ENCODE measurements around the gene DSCAML1. TPM values are rescaled to one million over a fixed set of nuclear protein-coding genes. Genes with fewer than 3 reads are reported as not detected.

DSCAML1 gene
- total and polyA plus RNA-seq, 2 of the 8 experiments (the other 6 are each of a cell fraction or from before 2014, with no cell fraction given): 0.19 to 0.24 TPM

GRCh38 chr11:117669062-117669461, 128.0 kb downstream of the DSCAML1 start:
- H3K27me3 ChIP-seq (replicated peaks in 1 of 4; ENCODE audit: control insufficient read depth in 3 of 4, extremely low read depth in 1 of 4, insufficient read depth in 3 of 4, low read length in 3 of 4): no peaks in the 10 kb centered on the region; a peak in 1 of 7 replicates
- peaks cover 9 to 18% (median 14%) of the 10 kb centered on the region in 4 experiments for H3K4me1 ChIP-seq (replicated peaks in 1 of 4; ENCODE audit: control insufficient read depth in 3 of 4, insufficient read depth in 4 of 4, low read length in 3 of 4)
- no peak overlapping the region for H3K9ac ChIP-seq (replicated peaks in 1 of 4; ENCODE audit: extremely low read depth in 1 of 4, low read depth in 3 of 4, low read length in 3 of 4)
- FAIRE-seq (no peak), DNase-seq (ENCODE audit: low read depth in 1 of 2, low spot score in 2 of 2) (no peak)
- no peak overlapping the region for H3K27ac ChIP-seq (ENCODE audit: low read depth, low read length)
- no peak overlapping the region for H2BK12ac ChIP-seq (ENCODE audit: low read depth, low read length)
- H3K18ac ChIP-seq (ENCODE audit: extremely low read depth, low read length): no peak overlapping the region
- H4K8ac ChIP-seq (ENCODE audit: extremely low read depth, insufficient read depth, low read length): no peak overlapping the region
- H3K56ac ChIP-seq (replicated peaks; ENCODE audit: insufficient read length, low read depth, low read length): no peak overlapping the region
- no peak overlapping the region for H2BK15ac ChIP-seq (ENCODE audit: low read length)
- H4K20me1 ChIP-seq (replicated peaks in 1 of 2; ENCODE audit: control insufficient read depth in 1 of 2, insufficient read depth in 2 of 2, low read length in 2 of 2): peaks cover 0 to 2% of the 10 kb centered on the region in 2 experiments
- no peak overlapping the region for H2AFZ ChIP-seq (ENCODE audit: low read length)
- ChIA-PET POLR2A (ENCODE audit: partially characterized antibody) (no interaction called here), CTCF (ENCODE audit: partially characterized antibody) (interaction anchor here (0.8 to 2.4 kb wide), 4 partner anchors 10 to 47 kb away, joined by 3 to 7 read pairs (median 3); no protein-coding TSS in a partner anchor)
- H3K79me1 ChIP-seq (ENCODE audit: low read depth, low read length): no peaks in the 10 kb centered on the region
- H3K79me2 ChIP-seq (ENCODE audit: control insufficient read depth in 1 of 2, insufficient read depth in 2 of 2, low read length in 2 of 2): no peaks in the 10 kb centered on the region
- H3K36me3 ChIP-seq (ENCODE audit: control insufficient read depth in 2 of 4, insufficient read depth in 4 of 4, low read length in 3 of 4): no peaks in the 10 kb centered on the region
- H3K23me2 ChIP-seq (ENCODE audit: low read depth, low read length): no peaks in the 10 kb centered on the region
- H2AK5ac ChIP-seq (ENCODE audit: low read depth, low read length): no peak overlapping the region
- H2BK5ac ChIP-seq (ENCODE audit: low read depth, low read length): no peak overlapping the region
- H3K4ac ChIP-seq (replicated peaks; ENCODE audit: insufficient read length, low read depth, low read length): no peak overlapping the region
- H3K14ac ChIP-seq (ENCODE audit: insufficient read length): no peak overlapping the region
- H3K9me3 ChIP-seq (ENCODE audit: insufficient read depth in 2 of 2, low read depth in 1 of 2, low read length in 1 of 2): no peaks in the 10 kb centered on the region
- H4K5ac ChIP-seq (ENCODE audit: insufficient read length, low read depth, low read length): no peak overlapping the region
- TF ChIP-seq POLR2A (IDR thresholded peaks at IDR 0.05; ENCODE audit: control extremely low read depth in 1 of 2, low read depth in 2 of 2, low read length in 2 of 2) (no peak), HDAC6 (IDR thresholded peaks at IDR 0.05; ENCODE audit: low read depth, low read length) (no peak), SP2 (IDR thresholded peaks at IDR 0.05; ENCODE audit: low read length) (no peak), POU5F1 (IDR thresholded peaks at IDR 0.05; ENCODE audit: low read depth, low read length) (no peak), HDAC2 (IDR thresholded peaks at IDR 0.05; ENCODE audit: borderline replicate concordance in 1 of 2, low read depth in 2 of 2, low read length in 2 of 2) (no peak), CBX5 (IDR thresholded peaks at IDR 0.05; ENCODE audit: low read depth, low read length) (no peak), CEBPB (IDR thresholded peaks at IDR 0.05; ENCODE audit: low read depth, low read length) (no peak), GABPA (IDR thresholded peaks at IDR 0.05; ENCODE audit: borderline replicate concordance, insufficient read depth, low read length) (no peak), TAF7 (optimal IDR thresholded peaks at IDR 0.05; ENCODE audit: borderline replicate concordance, low read depth, low read length) (no peak), CREB1 (IDR thresholded peaks at IDR 0.05) (no peak), USF2 (IDR thresholded peaks at IDR 0.05; ENCODE audit: low read length) (no peak)
- no peak overlapping the region for H2BK20ac ChIP-seq (ENCODE audit: low read length)
- no peak overlapping the region for H3K4me2 ChIP-seq (ENCODE audit: insufficient read depth in 1 of 2, low read depth in 2 of 2, low read length in 2 of 2)
- WGBS, 2 experiments (ENCODE audit: extremely low coverage in 1 of 2, insufficient coverage in 1 of 2, insufficient read length in 1 of 2, insufficient replicate concordance in 2 of 2, low coverage in 1 of 2, low lambda C conversion rate in 2 of 2, missing lambda C conversion rate in 1 of 2): 84% methylated on average over 4 of the region's 4 CpGs; no CpG with 5 or more reads in 1 of the 2 experiments
- H4K91ac ChIP-seq (replicated peaks; ENCODE audit: insufficient read length, low read length): no peak overlapping the region
- no peak overlapping the region for H3K23ac ChIP-seq (ENCODE audit: insufficient read length)
- no peak overlapping the region for H3K4me3 ChIP-seq (ENCODE audit: extremely low read depth in 1 of 4, insufficient read depth in 2 of 4, low read depth in 3 of 4, low read length in 4 of 4)
- no peak overlapping the region for H2BK120ac ChIP-seq (replicated peaks; ENCODE audit: low read depth, low read length)

Measured in H1 (cell line).